Hepatic stellate cell (primary cell): Measurements from ENCODE around the gene GRID1.

Source experiments
- DNase-seq: peaks from one replicate; pipeline ENCODE4 v3.0.0; 2011; ENCODE audit warnings: low spot score

The GRID1 gene

GRCh38 chr10:85648279-85648754, 718.3 kb downstream of the GRID1 start:
- DNase-seq: no peak

DNA sequence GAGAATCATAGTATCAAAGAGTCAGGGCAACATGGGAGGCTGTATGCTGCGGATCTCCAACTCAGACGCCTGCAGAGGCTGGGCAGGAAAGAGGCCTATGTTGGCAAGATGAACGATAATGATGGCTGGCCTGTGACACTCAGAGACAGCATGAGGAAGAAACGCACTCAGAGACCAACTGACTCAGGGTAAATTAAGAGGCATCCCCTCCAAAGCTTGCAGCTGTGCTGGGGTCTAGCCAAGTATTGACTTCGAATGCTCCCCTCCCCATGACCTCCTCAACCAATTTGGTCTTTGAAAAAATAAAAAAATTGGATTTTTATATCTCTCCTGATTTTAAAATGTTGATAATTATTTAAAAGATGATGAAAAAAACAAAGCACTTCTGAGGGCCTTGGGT, 718.9 kb downstream of the GRID1 start:
- no peak for DNase-seq

DNA sequence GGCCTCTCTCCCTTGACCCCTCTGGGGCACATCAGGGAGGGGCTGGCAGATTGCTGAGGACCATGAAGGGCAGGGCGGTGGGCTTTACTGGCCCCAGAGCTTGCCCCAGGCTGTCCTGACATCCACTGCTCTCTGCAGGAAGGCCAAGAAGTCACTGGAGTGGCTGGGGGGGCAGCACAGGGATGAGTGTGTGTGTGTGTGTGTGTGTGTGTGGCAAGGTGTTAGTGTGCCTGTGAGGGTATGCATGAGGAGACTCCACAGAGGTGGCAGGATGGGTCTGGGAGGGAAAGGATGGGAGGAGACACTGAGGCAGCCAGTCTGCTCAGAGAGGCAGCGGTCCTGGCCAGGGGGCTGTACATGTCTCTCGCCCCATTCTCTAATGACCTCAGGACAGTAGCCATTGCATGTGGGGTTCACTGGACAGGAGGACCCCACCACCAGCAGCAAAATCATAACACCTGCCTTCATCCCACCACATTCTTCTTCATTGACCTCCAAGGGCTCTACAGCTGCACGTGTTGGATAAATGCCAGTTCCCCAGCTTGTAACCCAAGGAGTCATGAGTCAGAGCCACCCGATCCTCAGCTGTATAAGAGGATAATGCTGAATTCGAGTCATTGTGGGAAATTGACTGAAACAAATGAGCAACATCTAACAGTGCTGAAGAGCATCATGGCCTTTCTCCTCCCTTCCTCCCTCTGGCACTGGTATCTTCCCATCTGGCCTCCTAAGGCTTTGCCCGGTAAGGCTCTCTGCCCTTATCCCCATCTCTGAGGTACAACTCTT, 720.5 kb downstream of the GRID1 start:
- no peak for DNase-seq

DNA sequence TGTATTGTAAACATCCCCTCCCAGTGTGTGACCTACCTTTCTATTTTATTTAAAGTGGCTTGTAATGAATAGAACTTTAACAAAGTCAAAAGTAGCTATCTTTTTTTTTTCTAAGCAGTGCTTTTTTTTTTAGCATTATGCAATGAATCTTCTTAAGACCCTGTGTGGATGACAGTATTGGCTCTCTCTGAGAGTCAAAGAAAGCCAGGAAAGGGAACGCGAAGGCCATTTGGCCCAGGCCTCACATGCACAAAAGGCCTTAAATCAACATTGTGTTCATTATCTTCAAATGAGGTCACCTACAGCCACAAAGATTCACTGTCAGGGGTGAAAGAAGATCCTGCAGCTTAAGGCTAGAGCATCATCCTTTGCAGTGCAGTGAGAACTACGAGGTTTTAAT, 721.5 kb downstream of the GRID1 start:
- no peak for DNase-seq

DNA sequence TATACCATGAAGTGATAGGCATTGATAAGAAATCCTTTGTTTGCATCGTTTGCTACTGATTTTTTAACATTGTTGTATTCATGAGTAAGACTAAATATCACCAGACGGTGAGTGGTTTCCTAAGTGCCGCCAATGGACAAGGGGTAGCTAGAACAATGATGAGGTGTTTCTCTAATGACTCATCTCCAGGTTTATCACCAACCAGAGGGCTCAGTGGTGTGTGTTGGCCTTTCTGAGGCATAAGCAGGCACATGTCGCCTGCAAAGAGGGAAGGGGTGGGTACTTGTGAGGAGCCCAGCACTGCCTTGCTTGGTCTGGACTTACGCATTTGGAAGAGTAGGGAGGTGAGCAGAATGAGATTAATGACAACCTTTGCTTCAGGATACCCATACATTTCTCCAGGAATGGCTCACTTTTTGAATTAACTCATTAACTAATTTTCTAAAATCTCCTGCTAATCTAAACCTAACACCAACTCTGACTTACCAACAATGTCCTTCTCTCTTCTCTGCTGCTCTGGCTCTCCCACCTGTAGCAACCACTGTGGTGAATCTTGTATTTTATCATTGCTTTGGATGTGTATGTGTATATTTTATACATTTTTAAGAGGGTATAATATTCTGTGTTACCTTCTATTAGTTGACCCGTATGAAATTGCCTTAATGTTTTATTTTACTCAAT, 722.6 kb downstream of the GRID1 start:
- DNase-seq: no peak

- DNase-seq: no peak
Observed at GRCh38 chr10:85643171-85643844, 723.3 kb downstream of the GRID1 start.

GRCh38 chr10:85642421-85643170, 724.0 kb downstream of the GRID1 start:
- no peak for DNase-seq

DNA sequence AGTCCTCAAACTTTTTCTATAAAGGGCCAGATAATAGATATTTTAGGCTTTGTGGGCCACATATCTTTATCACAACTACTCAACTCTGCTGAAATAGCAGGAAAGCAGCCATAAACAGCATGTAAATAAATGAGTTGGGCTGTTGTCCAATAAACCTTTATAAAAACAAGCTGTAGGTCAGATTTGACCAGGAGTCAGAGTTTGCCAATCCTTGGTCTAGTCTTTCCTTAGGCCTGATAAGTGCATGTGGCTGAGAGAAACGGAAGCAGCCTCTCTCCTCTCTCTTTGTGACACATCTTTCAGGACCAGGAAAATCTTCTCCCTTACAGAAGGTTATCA, 724.5 kb downstream of the GRID1 start:
- no peak for DNase-seq

- no peak for DNase-seq
Observed at GRCh38 chr10:85641479-85642009, 725.1 kb downstream of the GRID1 start.

DNA sequence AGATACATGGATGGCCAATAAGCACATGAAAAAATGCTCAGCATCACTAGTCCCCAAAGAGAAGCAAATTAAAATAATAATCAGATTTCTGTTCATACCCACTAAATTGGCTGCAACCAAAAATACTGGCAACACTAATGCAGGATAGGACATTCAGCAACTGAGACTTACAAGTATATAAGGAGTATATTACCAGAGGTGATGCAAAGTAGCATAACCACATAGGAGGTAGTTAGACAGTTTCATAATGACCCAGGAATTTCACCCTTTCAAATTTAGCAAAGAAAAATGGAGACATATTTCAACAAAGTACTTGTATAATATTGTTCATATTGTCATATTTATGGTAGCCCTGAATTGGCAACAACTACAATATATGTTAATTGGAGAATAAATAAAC, 727.8 kb downstream of the GRID1 start:
- no peak for DNase-seq

GRCh38 chr10:85635650-85636049, 730.9 kb downstream of the GRID1 start:
- DNase-seq: no peak

- DNase-seq: no peak
Observed at GRCh38 chr10:85624511-85624910, 742.1 kb downstream of the GRID1 start.

GRCh38 chr10:85623758-85624157, 742.8 kb downstream of the GRID1 start:
- no peak for DNase-seq

DNA sequence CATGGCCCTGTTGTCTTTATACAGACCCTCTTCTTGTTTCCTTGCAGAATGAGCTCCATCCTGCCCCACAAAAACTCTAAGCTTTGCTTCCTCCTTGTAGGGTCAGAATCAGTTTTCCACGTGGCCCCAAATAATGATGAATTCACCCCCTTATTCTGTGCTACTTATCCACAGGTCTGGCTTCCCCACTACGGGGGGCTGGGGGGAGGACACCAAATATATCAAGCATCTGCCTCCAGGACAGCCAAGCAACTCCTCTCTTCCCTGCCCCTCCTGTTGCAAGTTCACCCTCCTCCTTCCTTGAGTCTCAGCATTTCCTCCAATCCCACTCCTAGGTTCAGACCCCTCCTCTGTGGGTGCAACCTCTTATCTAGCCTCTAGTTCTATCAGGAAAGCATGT, 743.3 kb downstream of the GRID1 start:
- DNase-seq: no peak

GRCh38 chr10:85622425-85622824, 744.2 kb downstream of the GRID1 start:
- DNase-seq: no peak

DNA sequence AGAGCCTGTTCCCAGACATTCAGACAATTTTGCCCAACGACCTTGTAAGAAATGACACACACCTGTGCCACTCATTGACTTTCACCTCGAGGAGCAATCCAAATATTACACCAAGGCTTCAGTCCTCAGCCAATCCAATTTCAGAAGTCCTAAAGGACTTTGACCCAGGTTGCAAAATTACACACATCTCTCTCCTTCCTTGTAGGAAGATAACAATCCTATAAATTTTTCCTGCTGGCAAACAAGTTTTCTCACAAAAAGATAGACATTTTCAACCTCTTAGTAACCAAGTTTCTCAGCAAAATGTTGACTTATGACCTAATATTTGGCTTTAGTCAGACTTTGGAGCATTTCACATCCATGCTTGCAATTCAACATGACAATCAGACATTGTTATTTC, 745.0 kb downstream of the GRID1 start:
- no peak for DNase-seq

- DNase-seq: no peak
Observed at GRCh38 chr10:85620807-85621206, 745.8 kb downstream of the GRID1 start.

GRCh38 chr10:85619832-85620231, 746.8 kb downstream of the GRID1 start:
- DNase-seq: no peak

DNA sequence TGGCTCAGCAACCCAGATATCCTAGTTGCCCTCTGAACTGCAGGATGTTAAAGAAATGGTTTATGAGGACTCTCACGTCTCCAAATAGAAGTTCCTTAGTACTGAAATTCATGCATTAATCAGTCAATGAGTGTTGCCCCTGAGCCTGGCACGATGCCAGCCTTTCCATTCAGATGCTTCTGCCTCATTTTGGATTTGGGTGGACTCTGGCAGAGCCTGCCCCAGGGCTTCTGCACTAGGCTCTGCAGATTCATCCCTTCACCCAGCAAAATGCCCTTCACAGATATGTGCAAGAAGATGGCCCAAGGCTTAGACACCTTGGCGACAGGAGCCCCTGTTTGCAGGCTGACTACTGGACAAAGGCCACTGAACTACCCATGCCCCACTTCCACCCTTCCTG, 747.8 kb downstream of the GRID1 start:
- DNase-seq: no peak

DNA sequence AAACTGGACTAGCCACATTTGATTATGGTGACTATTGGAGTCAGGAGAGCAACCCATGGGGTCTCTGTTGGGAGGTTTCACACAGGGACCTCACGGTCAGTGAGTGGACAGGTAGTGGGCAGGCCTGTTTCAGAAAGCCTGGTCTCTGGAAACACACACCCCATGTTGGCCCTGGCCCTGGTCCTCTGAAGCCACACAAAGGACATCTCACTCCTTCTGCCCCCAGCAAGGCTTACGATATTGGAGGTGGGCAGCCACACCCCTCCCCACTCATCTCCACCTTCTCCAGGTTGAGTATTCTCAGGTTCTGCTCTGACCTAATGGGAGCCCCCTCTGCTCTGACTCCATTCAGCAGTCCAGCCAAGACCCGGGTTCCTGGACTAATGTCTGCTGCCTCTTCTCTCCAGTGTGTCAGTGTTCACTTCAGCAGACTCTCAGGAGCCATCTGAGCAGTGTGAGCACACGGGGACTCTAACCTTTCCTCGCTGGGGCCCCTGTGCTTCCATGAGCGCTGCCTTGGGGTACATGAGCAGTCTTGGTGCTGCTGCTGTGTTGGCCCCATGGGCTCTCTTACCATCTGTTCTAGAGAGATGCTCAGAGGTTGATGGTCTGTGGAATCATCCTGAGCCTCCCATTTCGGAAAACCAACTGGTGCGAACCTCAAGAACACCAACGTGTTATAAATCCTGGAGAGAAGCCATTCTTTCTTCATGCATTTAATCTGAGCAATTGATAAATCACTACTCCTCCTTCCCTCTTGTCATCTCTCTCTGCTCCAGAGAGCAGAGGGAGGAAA, 748.6 kb downstream of the GRID1 start:
- no peak for DNase-seq

DNA sequence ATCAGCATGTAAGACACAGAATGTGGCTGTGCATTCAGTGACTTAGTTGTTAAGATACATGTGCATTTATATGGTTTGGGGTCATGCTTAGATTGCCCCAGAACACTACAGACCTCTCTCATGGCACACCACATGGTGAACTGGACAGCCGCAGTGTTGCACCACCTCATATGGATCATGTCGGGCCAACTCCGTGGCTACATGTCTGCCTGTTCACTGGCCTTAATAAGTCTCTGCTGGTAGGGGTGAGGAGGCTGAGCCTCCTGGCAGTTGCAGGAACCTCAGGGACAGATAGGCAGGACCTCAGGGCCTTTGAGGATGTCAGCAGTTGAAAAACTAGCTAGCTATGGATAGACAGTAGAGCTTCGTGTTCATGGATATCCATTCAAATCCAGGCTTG, 751.0 kb downstream of the GRID1 start:
- no peak for DNase-seq
